ENCODE data around the gene TSNAX. TPM values are rescaled to one million over a fixed set of nuclear protein-coding genes. Genes with fewer than 3 reads are reported as not detected.

TSNAX gene
- total and polyA plus RNA-seq, 2 of the 4 experiments (the other 2 are of a cell fraction): 19.6 to 60.6 TPM

DNA sequence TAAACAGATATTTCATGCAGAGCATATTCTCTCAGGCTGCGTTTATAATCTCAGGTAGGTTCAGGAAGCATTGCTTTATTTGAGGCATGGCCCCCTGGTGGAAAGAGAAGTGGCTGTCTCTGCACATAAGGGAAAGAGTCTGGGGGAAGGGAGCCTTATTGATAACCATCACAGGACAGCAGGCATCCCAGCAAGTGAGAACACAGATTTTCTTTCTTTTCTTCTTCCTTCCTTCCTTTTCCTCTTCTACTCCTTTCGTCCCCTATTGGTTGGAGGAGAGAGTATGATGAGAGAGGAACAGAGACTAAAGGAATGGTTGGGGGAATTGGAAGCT lies 21.9 kb downstream of the TSNAX start:
- H2BK15ac ChIP-seq (ENCODE audit: low read depth, low read length): no peak overlapping the region
- no peak overlapping the region for H2AFZ ChIP-seq (replicated peaks; ENCODE audit: low read length, poor library complexity)
- H2BK120ac ChIP-seq (ENCODE audit: low read depth, low read length): no peak overlapping the region
- H2AK5ac ChIP-seq (ENCODE audit: low read depth, low read length): no peak overlapping the region
- 0 out of 2 replicates have a peak, but pooled peaks cover 3% of the 10 kb centered on the region for H4K20me1 ChIP-seq (ENCODE audit: insufficient read depth, low read length)
- dilution Hi-C loops (cut with HindIII; ENCODE audit: low sequenced_read_pairs, unreplicated experiment) (no loop called here), intact Hi-C loops (cut with micrococcal nuclease) (no loop called here), in situ Hi-C loops (cut with MboI; ENCODE audit: low sequenced_read_pairs) (no loop called here)
- H3K9ac ChIP-seq (ENCODE audit: low read depth, low read length): no peak overlapping the region
- H2BK20ac ChIP-seq (ENCODE audit: low read depth, low read length): no peak overlapping the region
- BruUV-seq (replicated peaks): no TSS peak
- no peaks in the 10 kb centered on the region for H3K9me3 ChIP-seq (ENCODE audit: control insufficient read depth, insufficient read depth, low read length)
- peaks cover 6% of the 10 kb centered on the region; the same call in 1 of the 2 replicates for H3K36me3 ChIP-seq (ENCODE audit: control insufficient read depth, insufficient read depth, low read length)
- no peak for DNase-seq
- no peak overlapping the region for H4K8ac ChIP-seq (ENCODE audit: low read depth in 2 of 2, low read length in 2 of 2)
- no peak overlapping the region for H3K14ac ChIP-seq (replicated peaks; ENCODE audit: low read depth, low read length)
- H3K18ac ChIP-seq (ENCODE audit: low read depth, low read length): no peak overlapping the region
- CTCF ChIA-PET: no interaction called here
- TF ChIP-seq MAFK (IDR thresholded peaks at IDR 0.05; ENCODE audit: low read depth, low read length) (no peak), NFE2L2 (IDR thresholded peaks at IDR 0.05; ENCODE audit: low read depth, low read length) (no peak), MAZ (IDR thresholded peaks at IDR 0.05; ENCODE audit: borderline replicate concordance, low read depth, low read length) (no peak), CEBPB (IDR thresholded peaks at IDR 0.05; ENCODE audit: low read depth, low read length) (no peak), SMC3 (IDR thresholded peaks at IDR 0.05; ENCODE audit: low read depth, low read length) (peak; percentile 25; the same call in 1 of the 2 replicates), RAD21 (IDR thresholded peaks at IDR 0.05; ENCODE audit: low read length) (peak; percentile 20; the same call in 1 of the 2 replicates), RCOR1 (IDR thresholded peaks at IDR 0.05; ENCODE audit: insufficient replicate concordance, low read length) (no peak), MXI1 (IDR thresholded peaks at IDR 0.05; ENCODE audit: borderline replicate concordance, low read depth, low read length) (no peak), BHLHE40 (IDR thresholded peaks at IDR 0.05; ENCODE audit: low read depth, low read length) (no peak), POLR2A (IDR thresholded peaks at IDR 0.05; ENCODE audit: low read depth, low read length) (no peak), RFX5 (IDR thresholded peaks at IDR 0.05; ENCODE audit: low read depth, low read length) (no peak)
- TF ChIP-seq, protein P1, sequence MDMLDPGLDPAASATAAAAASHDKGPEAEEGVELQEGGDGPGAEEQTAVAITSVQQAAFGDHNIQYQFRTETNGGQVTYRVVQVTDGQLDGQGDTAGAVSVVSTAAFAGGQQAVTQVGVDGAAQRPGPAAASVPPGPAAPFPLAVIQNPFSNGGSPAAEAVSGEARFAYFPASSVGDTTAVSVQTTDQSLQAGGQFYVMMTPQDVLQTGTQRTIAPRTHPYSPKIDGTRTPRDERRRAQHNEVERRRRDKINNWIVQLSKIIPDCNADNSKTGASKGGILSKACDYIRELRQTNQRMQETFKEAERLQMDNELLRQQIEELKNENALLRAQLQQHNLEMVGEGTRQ (IDR thresholded peaks at IDR 0.05; ENCODE audit: low read depth, low read length): no peak
- TF ChIP-seq, protein P2, sequence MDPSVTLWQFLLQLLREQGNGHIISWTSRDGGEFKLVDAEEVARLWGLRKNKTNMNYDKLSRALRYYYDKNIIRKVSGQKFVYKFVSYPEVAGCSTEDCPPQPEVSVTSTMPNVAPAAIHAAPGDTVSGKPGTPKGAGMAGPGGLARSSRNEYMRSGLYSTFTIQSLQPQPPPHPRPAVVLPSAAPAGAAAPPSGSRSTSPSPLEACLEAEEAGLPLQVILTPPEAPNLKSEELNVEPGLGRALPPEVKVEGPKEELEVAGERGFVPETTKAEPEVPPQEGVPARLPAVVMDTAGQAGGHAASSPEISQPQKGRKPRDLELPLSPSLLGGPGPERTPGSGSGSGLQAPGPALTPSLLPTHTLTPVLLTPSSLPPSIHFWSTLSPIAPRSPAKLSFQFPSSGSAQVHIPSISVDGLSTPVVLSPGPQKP (IDR thresholded peaks at IDR 0.05; ENCODE audit: borderline replicate concordance, low read depth, low read length): no peak
- TF ChIP-seq, protein P3, sequence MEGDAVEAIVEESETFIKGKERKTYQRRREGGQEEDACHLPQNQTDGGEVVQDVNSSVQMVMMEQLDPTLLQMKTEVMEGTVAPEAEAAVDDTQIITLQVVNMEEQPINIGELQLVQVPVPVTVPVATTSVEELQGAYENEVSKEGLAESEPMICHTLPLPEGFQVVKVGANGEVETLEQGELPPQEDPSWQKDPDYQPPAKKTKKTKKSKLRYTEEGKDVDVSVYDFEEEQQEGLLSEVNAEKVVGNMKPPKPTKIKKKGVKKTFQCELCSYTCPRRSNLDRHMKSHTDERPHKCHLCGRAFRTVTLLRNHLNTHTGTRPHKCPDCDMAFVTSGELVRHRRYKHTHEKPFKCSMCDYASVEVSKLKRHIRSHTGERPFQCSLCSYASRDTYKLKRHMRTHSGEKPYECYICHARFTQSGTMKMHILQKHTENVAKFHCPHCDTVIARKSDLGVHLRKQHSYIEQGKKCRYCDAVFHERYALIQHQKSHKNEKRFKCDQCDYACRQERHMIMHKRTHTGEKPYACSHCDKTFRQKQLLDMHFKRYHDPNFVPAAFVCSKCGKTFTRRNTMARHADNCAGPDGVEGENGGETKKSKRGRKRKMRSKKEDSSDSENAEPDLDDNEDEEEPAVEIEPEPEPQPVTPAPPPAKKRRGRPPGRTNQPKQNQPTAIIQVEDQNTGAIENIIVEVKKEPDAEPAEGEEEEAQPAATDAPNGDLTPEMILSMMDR (conservative IDR thresholded peaks at IDR 0.05; ENCODE audit: low read depth, low read length): peak; percentile 19; the same call in 1 of the 2 replicates
- WGBS, 2 experiments (ENCODE audit: extremely low coverage in 2 of 2, insufficient read length in 1 of 2): no CpG with 5 or more reads among the region's 2 CpGs
- H3K9me1 ChIP-seq (ENCODE audit: insufficient read depth, low read length): no peaks in the 10 kb centered on the region
- H3K4ac ChIP-seq (ENCODE audit: low read depth, low read length): no peak overlapping the region
- no peak overlapping the region for H2BK5ac ChIP-seq (ENCODE audit: low read depth, low read length, poor library complexity, severe bottlenecking)
- POLR2A ChIA-PET (ENCODE audit: unreplicated experiment): no interaction called here
- no peak overlapping the region for H3K23ac ChIP-seq (ENCODE audit: low read depth, low read length)
- no peak overlapping the region for H2AK9ac ChIP-seq (replicated peaks; ENCODE audit: low read depth, low read length, poor library complexity)
- no peak overlapping the region for H3K27ac ChIP-seq (ENCODE audit: insufficient read depth, low read length)
- H3K4me3 ChIP-seq (ENCODE audit: insufficient read depth, low read depth, low read length): no peak overlapping the region
- H4K5ac ChIP-seq (ENCODE audit: low read depth, low read length): no peak overlapping the region
- H3K27me3 ChIP-seq (ENCODE audit: control insufficient read depth, insufficient read depth, low read length): no peaks in the 10 kb centered on the region
- no peak overlapping the region for H3K56ac ChIP-seq (ENCODE audit: extremely low read depth, insufficient read depth, low read length)
- no peak for ATAC-seq (ENCODE audit: low read depth)
- H3K4me1 ChIP-seq (ENCODE audit: control insufficient read depth, insufficient read depth, low read length): no peaks in the 10 kb centered on the region
- H4K91ac ChIP-seq (ENCODE audit: insufficient read depth, low read depth, low read length): no peak overlapping the region
- no peak overlapping the region for H3K4me2 ChIP-seq (ENCODE audit: low read depth, low read length)
- peaks cover 8 to 28% of the 10 kb centered on the region in 2 experiments for H3K79me1 ChIP-seq (ENCODE audit: low read depth in 1 of 2, low read length in 2 of 2)

Measured in IMR-90 (cell line).